Heart right ventricle (tissue), 16 donors: ENCODE measurements around the gene KCNK3. TPM values are rescaled to one million over a fixed set of nuclear protein-coding genes. Genes with fewer than 3 reads are reported as not detected.

Experiments used
- ATAC-seq, 8 donors: fragments of 200-7000 bp; cut with Tn5 transposase; one replicate each; pipeline ENCODE4 v1.9.1; 2020; ENCODE audit warnings: mild to moderate bottlenecking in 8 of 8, moderate library complexity in 8 of 8, moderate number of reproducible peaks in 1 of 8
- DNase-seq, 2 donors: peaks; one replicate each; pipeline ENCODE4 v3.0.0-alpha.2; 2020
- H3K27ac ChIP-seq, 10 donors: fragments of 200-600 bp; sonication (generic) in 2 of 10; one replicate each; pipeline versions ENCODE4 v1.5.0 to v1.8.0; 2020 to 2022; ENCODE audit warnings: mild to moderate bottlenecking in 3 of 10
- H3K27me3 ChIP-seq, 7 donors: fragments of 200-600 bp; one replicate each; pipeline ENCODE4 v1.8.0; 2021 to 2022; ENCODE audit warnings: mild to moderate bottlenecking in 2 of 7
- H3K36me3 ChIP-seq, 9 donors: fragments of 200-600 bp; sonication (generic) in 1 of 9; one replicate each; pipeline versions ENCODE4 v1.5.0 to v1.8.0; 2020 to 2022; ENCODE audit warnings: mild to moderate bottlenecking in 2 of 9
- H3K4me1 ChIP-seq, 9 donors: fragments of 200-600 bp; sonication (generic) in 1 of 9; one replicate each; pipeline versions ENCODE4 v1.5.0 to v1.8.0; 2020 to 2022; ENCODE audit warnings: mild to moderate bottlenecking in 4 of 9
- H3K4me3 ChIP-seq, 10 donors: fragments of 200-600 bp; sonication (generic) in 2 of 10; one replicate each; pipeline versions ENCODE4 v1.5.0 to v1.8.0; 2020 to 2022; ENCODE audit warnings: mild to moderate bottlenecking in 7 of 10, moderate library complexity in 2 of 10
- H3K9me3 ChIP-seq, 11 donors: fragments of 200-600 bp in 10 of 11; sonication (generic) in 2 of 11; one replicate each; pipeline versions ENCODE4 v1.5.0 to v1.8.0; 2013 to 2022; ENCODE audit warnings: mild to moderate bottlenecking in 2 of 11, control low read depth in 1 of 11, moderate library complexity in 1 of 11
- CTCF ChIP-seq, 9 donors: fragments of 200-600 bp; sonication (generic) in 2 of 9; IDR thresholded peaks; one replicate each; pipeline versions ENCODE4 v1.5.0 to v1.8.0; 2021 to 2022; ENCODE audit warnings: antibody characterized with exemption in 9 of 9, mild to moderate bottlenecking in 5 of 9, moderate library complexity in 1 of 9
- WGBS, 2 donors: extraction: QIAGEN DNeasy Blood & Tissue Kit; methylation state at CpG; one replicate each; pipeline ENCODE4 v1.1.7; 2013; ENCODE audit warnings: inconsistent platforms in 1 of 2; 5-methylcytosine and 5-hydroxymethylcytosine counted together
- intact Hi-C, 10 donors: fragments of 100-400 bp; cut with DNase I; formaldehyde crosslinking; loops; one replicate each; pipeline versions ENCODE4 v1.11.1 to v1.14.2; 2022
- polyA plus RNA-seq, 2 donors: library from polyadenylated mRNA; stranded (reverse); fragments of 200-250 nt; gene quantifications; one replicate each; pipeline ENCODE4 v1.2.3, GENCODE V29; 2013
- total RNA-seq, 10 donors: library from RNA; stranded (reverse); fragmentation: NEBNext Ultra II Directional in 3 of 10; extraction: Animal tissue kit (Norgen Biotek cat#: 25700) in 3 of 10; gene quantifications; one replicate each; pipeline versions ENCODE4 v1.2.1 to v1.2.4, GENCODE V29; 2021 to 2023
- donor health status: Arrhythmogenic right ventricular cardiomyopathy.
- donor health status: ischemic (EF 13 %, LVEDD 7.1; RV severe dilation, severe dysfunction).
- donor health status: healthy with polysubstance abuse.
- donor health status: DM: no; HTN: yes; CAD: no.
- donor health status: DM: no; HTN: no; CAD: no.
- donor health status: ischemic (EF 25% LVEDD 6.9; RV normal size, moderate dysfunction).
- donor health status: ischemic (EF 25% LVEDD 5.7; RV mildly dilated, moderate dysfunction).
- donor health status: healthy.
- donor health status: DM: yes; HTN: yes; CAD: no.
- donor health status: Ischemic cardiomyopathy.
- donor health status: ischemic (EF 35%, LVEDD 5.7; RV mildly dilated, moderate dysfunction).
- donor health status: nonischemic (EF 11% LVEDD 7.7; RV severe dilation, severe dysfunction).
- donor health status: DM: yes; HTN: yes; CAD: no.
- donor health status: PGD.
- donor health status: ischemic (EF 29% LVEDD 5.4; RV normal size, mild dysfunction).
- donor health status: nonischemic (EF 23%, LVEDD 6.1; RV moderate dilation, normal function).

Gene KCNK3
- total and polyA plus RNA-seq, 12 donors = 0.19 to 6.8 (median 0.99) TPM

DNA sequence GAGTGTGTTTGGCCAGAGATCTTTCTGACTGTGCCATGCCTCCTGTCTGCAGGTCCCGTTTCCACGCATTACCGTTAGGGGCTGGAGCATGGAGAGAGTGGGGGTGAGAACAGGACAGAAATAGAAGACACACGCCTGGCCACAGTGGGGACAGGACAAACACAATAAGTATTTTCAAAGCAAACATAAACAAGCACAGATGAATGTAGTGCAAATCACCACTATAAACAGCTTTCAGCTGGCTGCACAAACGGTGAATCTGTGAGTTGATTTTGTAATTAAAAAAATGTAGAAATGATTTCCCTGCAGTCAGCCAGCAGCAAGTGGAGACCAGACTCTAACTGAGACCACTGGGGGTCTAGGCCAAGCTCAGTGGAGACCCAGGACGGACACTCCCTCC lies 6.8 kb downstream of the KCNK3 start:
- no peak for TF ChIP-seq CTCF (IDR thresholded peaks at IDR 0.05)
- Histone ChIP-seq H3K4me3 (no peak overlapping the region), H3K4me1 (peaks cover 0 to 21% (median under 1%) of the 10 kb centered on the region in 9 donors), H3K27me3 (peaks cover 0 to 50% (median 30%) of the 10 kb centered on the region in 7 donors), H3K27ac (no peak overlapping the region), H3K36me3 (no peaks in the 10 kb centered on the region), H3K9me3 (no peaks in the 10 kb centered on the region)
- intact Hi-C loops = no loop called here
- ATAC-seq (no peak), DNase-seq (no peak)
- 55 to 71% methylated on average over 6 of the region's 6 CpGs for WGBS, 2 donors

DNA sequence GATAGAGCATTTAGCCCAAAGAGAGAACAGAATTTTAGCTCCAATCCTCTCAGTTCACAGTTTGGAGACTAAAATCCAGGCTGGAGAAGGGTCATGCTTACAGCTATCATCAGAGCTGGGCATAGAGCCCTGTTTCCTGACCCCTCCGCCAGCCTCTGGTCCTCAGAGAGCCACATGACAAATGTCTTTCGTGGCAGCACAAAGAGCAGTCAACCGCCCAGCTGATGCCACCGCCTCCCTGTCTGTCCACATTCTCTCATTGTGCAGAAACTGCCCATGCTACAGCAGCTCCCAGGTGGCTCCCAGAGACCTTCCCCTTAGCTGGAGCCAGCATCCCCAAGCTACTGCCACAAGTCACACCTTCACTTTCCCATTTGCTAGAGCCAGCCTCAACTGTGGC lies 7.6 kb downstream of the KCNK3 start:
- no peak for TF ChIP-seq CTCF (IDR thresholded peaks at IDR 0.05)
- Histone ChIP-seq H3K27ac (no peak overlapping the region), H3K9me3 (no peaks in the 10 kb centered on the region), H3K4me1 (peaks cover 0 to 28% (median 6%) of the 10 kb centered on the region in 9 donors), H3K36me3 (no peaks in the 10 kb centered on the region), H3K4me3 (no peak overlapping the region), H3K27me3 (peaks cover 0 to 42% (median 23%) of the 10 kb centered on the region in 7 donors)
- ATAC-seq (peak in 2 of 8 donors; percentile 45 to 55), DNase-seq (no peak)
- intact Hi-C loops = no loop called here
- 36 to 42% methylated on average over 4 of the region's 4 CpGs for WGBS, 2 donors

DNA sequence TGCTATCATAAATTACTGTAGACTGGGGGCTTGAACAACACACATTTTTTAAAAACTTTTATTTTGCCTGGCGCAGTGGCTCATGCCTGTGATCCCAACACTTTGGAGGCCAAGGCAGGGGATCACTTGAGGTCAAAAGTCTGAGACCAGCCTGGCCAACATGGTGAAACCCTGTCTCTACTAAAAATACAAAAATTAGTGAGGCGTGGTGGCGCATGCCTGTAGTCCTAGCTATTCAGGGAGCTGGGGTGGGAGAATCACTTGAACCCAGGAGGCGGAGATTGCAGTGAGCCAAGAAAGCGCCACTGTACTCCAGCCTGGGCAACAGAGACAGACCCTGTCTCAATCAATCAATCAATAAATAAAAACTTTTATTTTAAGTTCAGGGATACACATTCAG lies 9.1 kb downstream of the KCNK3 start:
- ATAC-seq (no peak), DNase-seq (no peak)
- intact Hi-C loops = no loop called here
- 90 to 96% methylated on average over 5 of the region's 5 CpGs for WGBS, 2 donors
- Histone ChIP-seq H3K36me3 (no peaks in the 10 kb centered on the region), H3K4me3 (no peak overlapping the region), H3K27me3 (peaks cover 0 to 29% (median 8%) of the 10 kb centered on the region in 7 donors), H3K9me3 (no peaks in the 10 kb centered on the region), H3K4me1 (peaks cover 0 to 36% (median 6%) of the 10 kb centered on the region in 9 donors), H3K27ac (no peak overlapping the region)
- TF ChIP-seq CTCF (IDR thresholded peaks at IDR 0.05) = no peak

DNA sequence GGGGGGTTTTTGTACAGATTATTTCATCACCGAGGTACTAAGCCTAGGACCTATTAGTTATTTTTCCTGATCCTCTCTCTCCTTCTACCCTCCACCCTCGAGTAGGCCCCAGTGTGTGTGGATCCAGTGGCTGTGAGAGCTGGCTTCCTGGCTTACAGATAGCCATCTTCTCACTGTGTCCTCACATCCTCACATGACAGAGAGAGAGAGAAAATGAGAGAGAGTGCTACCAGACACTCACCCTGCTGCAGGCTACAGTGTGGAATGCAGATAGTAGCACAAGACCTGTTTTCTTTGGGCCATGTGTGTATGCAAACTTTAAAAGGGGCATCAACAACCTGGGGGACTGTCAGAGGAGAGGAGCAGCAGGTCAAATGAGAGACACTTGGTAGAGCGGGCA lies 9.5 kb downstream of the KCNK3 start:
- peaks cover 0 to 25% (median 6%) of the 10 kb centered on the region in 7 donors for H3K27me3 ChIP-seq
- ATAC-seq = peak in 1 of 8 donors; percentile 41
- H3K4me1 ChIP-seq = peaks cover 0 to 40% (median 7%) of the 10 kb centered on the region in 9 donors
- H3K27ac ChIP-seq = no peak overlapping the region
- H3K36me3 ChIP-seq = no peaks in the 10 kb centered on the region
- no peak for TF ChIP-seq CTCF (IDR thresholded peaks at IDR 0.05)
- WGBS, 2 donors = 56 to 57% methylated on average over 3 of the region's 3 CpGs
- no peak for DNase-seq
- intact Hi-C loops = no loop called here
- H3K4me3 ChIP-seq = no peak overlapping the region
- H3K9me3 ChIP-seq = no peaks in the 10 kb centered on the region
